ENCODE data around the gene C2orf74.
A peak's percentile ranks its signal among the peaks of the same experiment; 100 is the strongest.

Gene C2orf74

GRCh38 chr2:61176755-61177726 lies 15.1 kb downstream of the C2orf74 start:
- Mint-ChIP-seq H3K36me3 (ENCODE audit: low read depth) (peaks cover 19% of the 10 kb centered on the region), H3K4me3 (peak overlapping the region; percentile 84 to 90 (median 88)), H3K9me3 (no peaks in the 10 kb centered on the region), H3K27me3 (ENCODE audit: low read depth) (peaks cover 7% of the 10 kb centered on the region), H3K27ac (peak overlapping the region; percentile 93 to 94 (median 94)), H3K4me1 (peaks cover 47% of the 10 kb centered on the region)
- TF ChIP-seq, protein P1, sequence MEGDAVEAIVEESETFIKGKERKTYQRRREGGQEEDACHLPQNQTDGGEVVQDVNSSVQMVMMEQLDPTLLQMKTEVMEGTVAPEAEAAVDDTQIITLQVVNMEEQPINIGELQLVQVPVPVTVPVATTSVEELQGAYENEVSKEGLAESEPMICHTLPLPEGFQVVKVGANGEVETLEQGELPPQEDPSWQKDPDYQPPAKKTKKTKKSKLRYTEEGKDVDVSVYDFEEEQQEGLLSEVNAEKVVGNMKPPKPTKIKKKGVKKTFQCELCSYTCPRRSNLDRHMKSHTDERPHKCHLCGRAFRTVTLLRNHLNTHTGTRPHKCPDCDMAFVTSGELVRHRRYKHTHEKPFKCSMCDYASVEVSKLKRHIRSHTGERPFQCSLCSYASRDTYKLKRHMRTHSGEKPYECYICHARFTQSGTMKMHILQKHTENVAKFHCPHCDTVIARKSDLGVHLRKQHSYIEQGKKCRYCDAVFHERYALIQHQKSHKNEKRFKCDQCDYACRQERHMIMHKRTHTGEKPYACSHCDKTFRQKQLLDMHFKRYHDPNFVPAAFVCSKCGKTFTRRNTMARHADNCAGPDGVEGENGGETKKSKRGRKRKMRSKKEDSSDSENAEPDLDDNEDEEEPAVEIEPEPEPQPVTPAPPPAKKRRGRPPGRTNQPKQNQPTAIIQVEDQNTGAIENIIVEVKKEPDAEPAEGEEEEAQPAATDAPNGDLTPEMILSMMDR (IDR thresholded peaks at IDR 0.05; ENCODE audit: unreplicated experiment in 3 of 3): no peak

- Mint-ChIP-seq H3K9me3 (no peaks in the 10 kb centered on the region), H3K4me1 (peaks cover 54% of the 10 kb centered on the region), H3K4me3 (peak overlapping the region; percentile 84 to 90 (median 90)), H3K36me3 (ENCODE audit: low read depth) (peaks cover 28% of the 10 kb centered on the region), H3K27me3 (ENCODE audit: low read depth) (peaks cover 7% of the 10 kb centered on the region), H3K27ac (peak overlapping the region; percentile 69 to 98 (median 92))
- TF ChIP-seq, protein P1 (IDR thresholded peaks at IDR 0.05; ENCODE audit: unreplicated experiment in 3 of 3): no peak
Observed at GRCh38 chr2:61177727-61178549, 15.9 kb downstream of the C2orf74 start.

GRCh38 chr2:61178603-61179545 lies 16.9 kb downstream of the C2orf74 start:
- H3K4me1 Mint-ChIP-seq: peaks cover 59% of the 10 kb centered on the region
- H3K9me3 Mint-ChIP-seq: no peaks in the 10 kb centered on the region
- H3K4me3 Mint-ChIP-seq: peak overlapping the region; percentile 84 to 90 (median 90)
- H3K27ac Mint-ChIP-seq: peak overlapping the region; percentile 69 to 98 (median 92)
- peaks cover 7% of the 10 kb centered on the region for H3K27me3 Mint-ChIP-seq (ENCODE audit: low read depth)
- TF ChIP-seq, protein P1 (IDR thresholded peaks at IDR 0.05; ENCODE audit: unreplicated experiment in 3 of 3): no peak
- H3K36me3 Mint-ChIP-seq (ENCODE audit: low read depth): peaks cover 37% of the 10 kb centered on the region

DNA sequence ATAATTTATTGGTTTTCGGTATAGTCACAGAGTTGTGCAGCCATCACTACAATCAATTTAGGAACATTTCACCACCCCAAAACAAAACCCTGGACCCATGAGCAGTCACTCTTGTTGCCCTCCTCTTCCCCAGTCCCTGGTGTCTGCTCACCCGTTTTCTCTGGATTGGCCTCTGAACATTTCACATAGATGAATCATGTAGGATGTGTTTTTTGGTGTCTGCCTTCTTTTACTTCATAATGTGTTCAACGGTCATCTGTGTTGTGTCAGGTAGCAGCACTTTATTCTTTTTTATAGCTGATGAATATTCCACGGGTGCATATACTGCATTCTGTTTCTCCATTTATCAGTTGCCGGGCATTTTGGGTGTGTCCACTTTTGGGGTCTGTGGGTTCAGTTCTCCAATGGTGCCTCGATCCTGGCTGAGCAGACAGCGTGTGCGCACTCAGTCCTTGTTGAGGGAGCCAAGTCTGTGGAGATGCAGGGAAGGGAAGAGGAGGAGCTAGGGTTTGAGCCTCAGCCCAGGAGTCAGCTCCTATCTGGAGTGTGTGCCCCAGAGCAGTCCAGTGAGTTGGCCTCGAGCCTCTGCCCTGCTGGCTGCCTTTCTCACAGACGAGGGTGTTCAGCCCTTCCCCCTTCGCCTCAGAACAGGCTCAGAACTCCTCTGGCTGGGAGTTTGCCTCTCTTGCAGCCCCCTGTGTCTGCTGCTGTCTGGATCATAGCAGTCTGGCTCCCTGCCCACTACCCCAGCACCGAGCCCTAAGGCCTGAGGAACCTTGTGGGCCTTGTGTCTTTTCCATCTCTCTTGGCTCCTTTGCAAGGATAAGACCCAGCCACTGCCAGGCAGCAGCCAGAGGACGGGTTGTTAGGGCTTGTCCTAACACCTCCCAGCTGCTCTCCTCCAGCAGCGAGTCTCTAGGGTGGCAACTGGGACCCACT lies 18.0 kb downstream of the C2orf74 start:
- Mint-ChIP-seq H3K4me3 (peak overlapping the region; percentile 84 to 90 (median 90)), H3K9me3 (no peaks in the 10 kb centered on the region), H3K36me3 (ENCODE audit: low read depth) (peaks cover 45% of the 10 kb centered on the region), H3K4me1 (peaks cover 63% of the 10 kb centered on the region), H3K27ac (peak overlapping the region; percentile 60 to 98 (median 69)), H3K27me3 (ENCODE audit: low read depth) (peaks cover 7% of the 10 kb centered on the region)
- TF ChIP-seq, protein P1 (IDR thresholded peaks at IDR 0.05; ENCODE audit: unreplicated experiment in 3 of 3): no peak
